ENCODE data around the gene AGAP1. TPM values are rescaled to one million over a fixed set of nuclear protein-coding genes. Genes with fewer than 3 reads are reported as not detected.

The AGAP1 gene
- total and polyA plus RNA-seq, 4 donors = 2.0 to 8.5 (median 5.4) TPM

DNA sequence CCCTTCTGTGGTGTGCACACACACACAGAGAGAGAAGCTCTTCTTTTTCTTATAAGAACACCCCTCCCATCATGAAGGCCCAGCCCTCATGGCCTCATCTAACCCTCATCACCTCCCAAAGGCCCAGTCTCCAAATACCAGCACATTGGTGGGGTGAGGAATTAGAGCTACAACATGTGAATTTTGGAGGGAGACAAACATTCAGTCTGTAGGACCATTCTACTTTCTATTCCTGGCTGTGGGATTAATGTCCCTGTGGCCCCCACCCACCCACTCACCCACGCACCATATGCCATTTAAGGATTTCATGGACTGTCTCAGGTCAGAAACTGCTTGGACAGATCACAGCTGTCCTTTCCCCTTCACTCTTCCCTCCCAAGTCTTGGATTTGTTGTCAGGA is 484.2 kb downstream of the AGAP1 start:
- Histone ChIP-seq H3K27ac (ENCODE audit: low read depth in 1 of 2, low read length in 2 of 2) (no peak overlapping the region), H3K9me3 (ENCODE audit: control insufficient read depth in 4 of 4, low read length in 3 of 4) (no peaks in the 10 kb centered on the region), H3K27me3 (ENCODE audit: control insufficient read depth in 4 of 4, insufficient read depth in 4 of 4, low read length in 3 of 4) (no peaks in the 10 kb centered on the region), H3K4me1 (ENCODE audit: control insufficient read depth in 4 of 4, insufficient read depth in 4 of 4, low read length in 3 of 4) (no peaks in the 10 kb centered on the region), H3K4me3 (ENCODE audit: low read depth in 1 of 3, low read length in 3 of 3) (no peak overlapping the region), H3K9ac (ENCODE audit: low read depth in 1 of 2, low read length in 2 of 2) (no peak overlapping the region), H3K36me3 (ENCODE audit: control insufficient read depth in 4 of 4, insufficient read depth in 3 of 4, low read depth in 1 of 4, low read length in 3 of 4) (peaks cover 0 to 5% (median 2%) of the 10 kb centered on the region in 4 donors)
- TF ChIP-seq FOXA2 (IDR thresholded peaks at IDR 0.05) (no peak), JUND (IDR thresholded peaks at IDR 0.05) (no peak), FOXA1 (IDR thresholded peaks at IDR 0.05) (no peak), SP1 (IDR thresholded peaks at IDR 0.05) (no peak), EGR1 (IDR thresholded peaks at IDR 0.05; ENCODE audit: low read depth in 2 of 2) (no peak), HNF4A (conservative IDR thresholded peaks at IDR 0.05) (no peak), GABPA (IDR thresholded peaks at IDR 0.05 in 1 of 2, conservative IDR thresholded peaks at IDR 0.05 in 1 of 2) (no peak), YY1 (IDR thresholded peaks at IDR 0.05) (no peak), NR2F2 (IDR thresholded peaks at IDR 0.05) (no peak), RXRA (IDR thresholded peaks at IDR 0.05) (no peak), RAD21 (IDR thresholded peaks at IDR 0.05) (no peak), HNF4G (IDR thresholded peaks at IDR 0.05) (no peak), TAF1 (conservative IDR thresholded peaks at IDR 0.05) (no peak)
- TF ChIP-seq, protein P1, sequence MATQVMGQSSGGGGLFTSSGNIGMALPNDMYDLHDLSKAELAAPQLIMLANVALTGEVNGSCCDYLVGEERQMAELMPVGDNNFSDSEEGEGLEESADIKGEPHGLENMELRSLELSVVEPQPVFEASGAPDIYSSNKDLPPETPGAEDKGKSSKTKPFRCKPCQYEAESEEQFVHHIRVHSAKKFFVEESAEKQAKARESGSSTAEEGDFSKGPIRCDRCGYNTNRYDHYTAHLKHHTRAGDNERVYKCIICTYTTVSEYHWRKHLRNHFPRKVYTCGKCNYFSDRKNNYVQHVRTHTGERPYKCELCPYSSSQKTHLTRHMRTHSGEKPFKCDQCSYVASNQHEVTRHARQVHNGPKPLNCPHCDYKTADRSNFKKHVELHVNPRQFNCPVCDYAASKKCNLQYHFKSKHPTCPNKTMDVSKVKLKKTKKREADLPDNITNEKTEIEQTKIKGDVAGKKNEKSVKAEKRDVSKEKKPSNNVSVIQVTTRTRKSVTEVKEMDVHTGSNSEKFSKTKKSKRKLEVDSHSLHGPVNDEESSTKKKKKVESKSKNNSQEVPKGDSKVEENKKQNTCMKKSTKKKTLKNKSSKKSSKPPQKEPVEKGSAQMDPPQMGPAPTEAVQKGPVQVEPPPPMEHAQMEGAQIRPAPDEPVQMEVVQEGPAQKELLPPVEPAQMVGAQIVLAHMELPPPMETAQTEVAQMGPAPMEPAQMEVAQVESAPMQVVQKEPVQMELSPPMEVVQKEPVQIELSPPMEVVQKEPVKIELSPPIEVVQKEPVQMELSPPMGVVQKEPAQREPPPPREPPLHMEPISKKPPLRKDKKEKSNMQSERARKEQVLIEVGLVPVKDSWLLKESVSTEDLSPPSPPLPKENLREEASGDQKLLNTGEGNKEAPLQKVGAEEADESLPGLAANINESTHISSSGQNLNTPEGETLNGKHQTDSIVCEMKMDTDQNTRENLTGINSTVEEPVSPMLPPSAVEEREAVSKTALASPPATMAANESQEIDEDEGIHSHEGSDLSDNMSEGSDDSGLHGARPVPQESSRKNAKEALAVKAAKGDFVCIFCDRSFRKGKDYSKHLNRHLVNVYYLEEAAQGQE (IDR thresholded peaks at IDR 0.05) = no peak
- TF ChIP-seq, protein P2, sequence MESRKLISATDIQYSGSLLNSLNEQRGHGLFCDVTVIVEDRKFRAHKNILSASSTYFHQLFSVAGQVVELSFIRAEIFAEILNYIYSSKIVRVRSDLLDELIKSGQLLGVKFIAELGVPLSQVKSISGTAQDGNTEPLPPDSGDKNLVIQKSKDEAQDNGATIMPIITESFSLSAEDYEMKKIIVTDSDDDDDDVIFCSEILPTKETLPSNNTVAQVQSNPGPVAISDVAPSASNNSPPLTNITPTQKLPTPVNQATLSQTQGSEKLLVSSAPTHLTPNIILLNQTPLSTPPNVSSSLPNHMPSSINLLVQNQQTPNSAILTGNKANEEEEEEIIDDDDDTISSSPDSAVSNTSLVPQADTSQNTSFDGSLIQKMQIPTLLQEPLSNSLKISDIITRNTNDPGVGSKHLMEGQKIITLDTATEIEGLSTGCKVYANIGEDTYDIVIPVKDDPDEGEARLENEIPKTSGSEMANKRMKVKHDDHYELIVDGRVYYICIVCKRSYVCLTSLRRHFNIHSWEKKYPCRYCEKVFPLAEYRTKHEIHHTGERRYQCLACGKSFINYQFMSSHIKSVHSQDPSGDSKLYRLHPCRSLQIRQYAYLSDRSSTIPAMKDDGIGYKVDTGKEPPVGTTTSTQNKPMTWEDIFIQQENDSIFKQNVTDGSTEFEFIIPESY (IDR thresholded peaks at IDR 0.05) = no peak
- TF ChIP-seq, protein P3, sequence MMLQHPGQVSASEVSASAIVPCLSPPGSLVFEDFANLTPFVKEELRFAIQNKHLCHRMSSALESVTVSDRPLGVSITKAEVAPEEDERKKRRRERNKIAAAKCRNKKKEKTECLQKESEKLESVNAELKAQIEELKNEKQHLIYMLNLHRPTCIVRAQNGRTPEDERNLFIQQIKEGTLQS (IDR thresholded peaks at IDR 0.05) = no peak
- TF ChIP-seq, protein P4, sequence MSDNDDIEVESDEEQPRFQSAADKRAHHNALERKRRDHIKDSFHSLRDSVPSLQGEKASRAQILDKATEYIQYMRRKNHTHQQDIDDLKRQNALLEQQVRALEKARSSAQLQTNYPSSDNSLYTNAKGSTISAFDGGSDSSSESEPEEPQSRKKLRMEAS (IDR thresholded peaks at IDR 0.05) = no peak
- TF ChIP-seq, protein P5, sequence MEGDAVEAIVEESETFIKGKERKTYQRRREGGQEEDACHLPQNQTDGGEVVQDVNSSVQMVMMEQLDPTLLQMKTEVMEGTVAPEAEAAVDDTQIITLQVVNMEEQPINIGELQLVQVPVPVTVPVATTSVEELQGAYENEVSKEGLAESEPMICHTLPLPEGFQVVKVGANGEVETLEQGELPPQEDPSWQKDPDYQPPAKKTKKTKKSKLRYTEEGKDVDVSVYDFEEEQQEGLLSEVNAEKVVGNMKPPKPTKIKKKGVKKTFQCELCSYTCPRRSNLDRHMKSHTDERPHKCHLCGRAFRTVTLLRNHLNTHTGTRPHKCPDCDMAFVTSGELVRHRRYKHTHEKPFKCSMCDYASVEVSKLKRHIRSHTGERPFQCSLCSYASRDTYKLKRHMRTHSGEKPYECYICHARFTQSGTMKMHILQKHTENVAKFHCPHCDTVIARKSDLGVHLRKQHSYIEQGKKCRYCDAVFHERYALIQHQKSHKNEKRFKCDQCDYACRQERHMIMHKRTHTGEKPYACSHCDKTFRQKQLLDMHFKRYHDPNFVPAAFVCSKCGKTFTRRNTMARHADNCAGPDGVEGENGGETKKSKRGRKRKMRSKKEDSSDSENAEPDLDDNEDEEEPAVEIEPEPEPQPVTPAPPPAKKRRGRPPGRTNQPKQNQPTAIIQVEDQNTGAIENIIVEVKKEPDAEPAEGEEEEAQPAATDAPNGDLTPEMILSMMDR (IDR thresholded peaks at IDR 0.05; ENCODE audit: low read depth, low read length, missing input control) = no peak
- no peak for DNase-seq (ENCODE audit: low spot score)
- 88% methylated on average over 1 of the region's 1 CpG for WGBS

Measured in liver (tissue), 9 donors.